ENCODE data around the gene POMC.

- TF ChIP-seq CTCF (IDR thresholded peaks at IDR 0.05) (no peak), POLR2A (IDR thresholded peaks at IDR 0.05) (no peak)
Measured at GRCh38 chr2:25177211-25177611, 8.8 kb upstream of the POMC start.
